ENCODE measurements around the gene TMEM225B.
"Not testable (repeated sequence)": the region's sequence is repeated elsewhere in the genome, so short reads cannot be mapped to it uniquely, and the experiment has no call there.

TMEM225B gene

GRCh38 chr7:99563650-99564049 is 34.4 kb upstream of the TMEM225B start:
- Histone ChIP-seq H3K36me3 (ENCODE audit: control insufficient read depth in 2 of 2, insufficient read depth in 1 of 2, low read length in 2 of 2) (peaks cover 65 to 72% of the 10 kb centered on the region in 2 experiments), H3K27ac (ENCODE audit: extremely low read depth, low read depth, low read length) (no peak overlapping the region), H3K9me3 (ENCODE audit: control insufficient read depth, insufficient read depth, low read depth, low read length) (no peaks in the 10 kb centered on the region), H3K4me1 (ENCODE audit: control insufficient read depth, insufficient read depth, low read length) (peaks cover 5% of the 10 kb centered on the region), H3K4me3 (ENCODE audit: low read depth, low read length) (no peak overlapping the region)
- TF ChIP-seq PBX3 (CRISPR knock-in tag; IDR thresholded peaks at IDR 0.05) = no peak
- TF ChIP-seq ZNF776 (tag by site-specific recombination; IDR thresholded peaks at IDR 0.05; ENCODE audit: borderline replicate concordance) = no peak
- no peak for TF ChIP-seq PATZ1 (tag by site-specific recombination; IDR thresholded peaks at IDR 0.05)
- no peak for TF ChIP-seq TCF7L2 (IDR thresholded peaks at IDR 0.05; ENCODE audit: borderline replicate concordance, low read depth, low read length)
- TF ChIP-seq ZNF510 (tag by site-specific recombination; IDR thresholded peaks at IDR 0.05; ENCODE audit: insufficient replicate concordance) = no peak
- TF ChIP-seq ZNF140 (tag by site-specific recombination; IDR thresholded peaks at IDR 0.05) = no peak
- no peak for TF ChIP-seq HOXD13 (CRISPR knock-in tag; IDR thresholded peaks at IDR 0.05; ENCODE audit: borderline replicate concordance)
- TF ChIP-seq ZNF555 (tag by site-specific recombination; conservative IDR thresholded peaks at IDR 0.05) = no peak
- no peak for TF ChIP-seq PRDM10 (tag by site-specific recombination; IDR thresholded peaks at IDR 0.05)
- no peak for TF ChIP-seq ZNF701 (tag by site-specific recombination; IDR thresholded peaks at IDR 0.05)
- no peak for TF ChIP-seq ZNF223 (tag by site-specific recombination; IDR thresholded peaks at IDR 0.05)
- no peak for TF ChIP-seq ZNF354C (tag by site-specific recombination; IDR thresholded peaks at IDR 0.05; ENCODE audit: borderline replicate concordance, low read depth)
- POLR2A ChIA-PET = interaction anchor here (1.0 kb wide), 2 partner anchors 12 to 59 kb away, joined by 4 read pairs; partner anchors contain the start of genes FAM200A and ZKSCAN5
- CTCF ChIA-PET = interaction anchor here (0.7 to 1.2 kb wide), 2 partner anchors 12 to 456 kb away, joined by 3 to 4 read pairs; partner anchors contain the start of gene FAM200A

- POLR2A ChIA-PET = interaction anchor here (1.0 kb wide), 1 partner anchor 48 kb away, joined by 3 read pairs; the partner anchor contains the start of gene ZSCAN25
Measured at GRCh38 chr7:99568770-99569169, 29.3 kb upstream of the TMEM225B start.

GRCh38 chr7:99571768-99572167 is 26.3 kb upstream of the TMEM225B start:
- Histone ChIP-seq H3K27ac (ENCODE audit: extremely low read depth, low read depth, low read length) (no peak overlapping the region), H3K9me3 (ENCODE audit: control insufficient read depth, insufficient read depth, low read depth, low read length) (no peaks in the 10 kb centered on the region), H3K4me1 (ENCODE audit: control insufficient read depth, insufficient read depth, low read length) (peaks cover 4% of the 10 kb centered on the region; the same call in 1 of the 2 replicates), H3K4me3 (ENCODE audit: low read depth, low read length) (no peak overlapping the region), H3K36me3 (ENCODE audit: control insufficient read depth in 2 of 2, insufficient read depth in 1 of 2, low read length in 2 of 2) (peaks cover 26 to 66% of the 10 kb centered on the region in 2 experiments)
- CTCF ChIA-PET = no interaction called here
- TF ChIP-seq ZNF391 (tag by site-specific recombination; IDR thresholded peaks at IDR 0.05; ENCODE audit: borderline replicate concordance, low read depth) (no peak), IKZF3 (tag by site-specific recombination; IDR thresholded peaks at IDR 0.05) (no peak), ZNF18 (tag by site-specific recombination; IDR thresholded peaks at IDR 0.05) (no peak), BCL6B (tag by site-specific recombination; IDR thresholded peaks at IDR 0.05) (no peak)
- POLR2A ChIA-PET = no interaction called here

More at GRCh38 chr7:99568770-99569169, 29.3 kb upstream of the TMEM225B start:
- peak; percentile 91 for TF ChIP-seq ZNF121 (tag by site-specific recombination; IDR thresholded peaks at IDR 0.05)
- H3K27ac ChIP-seq (ENCODE audit: extremely low read depth, low read depth, low read length); H3K4me3 ChIP-seq (ENCODE audit: low read depth, low read length); H3K9me3 ChIP-seq (ENCODE audit: control insufficient read depth, insufficient read depth, low read depth, low read length); CTCF ChIA-PET; H3K4me1 ChIP-seq (ENCODE audit: control insufficient read depth, insufficient read depth, low read length): not testable (repeated sequence)
- H3K36me3 ChIP-seq (ENCODE audit: control insufficient read depth in 2 of 2, insufficient read depth in 1 of 2, low read length in 2 of 2) = peaks cover 49 to 86% of the 10 kb centered on the region in 2 experiments

Data from HEK293 (cell line).